MM.1S (cell line): ENCODE data around the gene KRIT1.
A peak's percentile ranks its signal among the peaks of the same experiment; 100 is the strongest.

ENCODE experiments used
- DNase-seq: peaks from one replicate; pipeline ENCODE4 v3.0.0-alpha.2; 2015
- H2AFZ ChIP-seq: fragments of 300-600 bp; sonication (generic); 2 replicates; pipeline ENCODE4 v1.6.0; 2016; ENCODE audit warnings: antibody characterized with exemption, low read length
- H3F3A ChIP-seq: fragments of 300-600 bp; sonication (generic); 2 replicates; pipeline ENCODE4 v1.6.1; 2016; ENCODE audit warnings: mild to moderate bottlenecking, antibody characterized with exemption, low read length, moderate library complexity, mixed read lengths; ENCODE audit not compliant: insufficient read depth
- H3K27ac ChIP-seq: fragments of 300-600 bp; sonication (generic); 2 replicates; pipeline ENCODE4 v1.5.1; 2016; ENCODE audit warnings: mild to moderate bottlenecking, low read length
- H3K27me3 ChIP-seq: fragments of 300-600 bp; sonication (generic); replicated peaks from 2 replicates; pipeline ENCODE4 v1.6.0; 2016; ENCODE audit warnings: low read length; ENCODE audit not compliant: insufficient read depth
- H3K36me3 ChIP-seq: fragments of 300-600 bp; sonication (generic); replicated peaks from 2 replicates; pipeline ENCODE4 v1.6.1; 2016; ENCODE audit warnings: mild to moderate bottlenecking, low read length, mixed read lengths; ENCODE audit not compliant: insufficient read depth
- H3K4me1 ChIP-seq: fragments of 300-600 bp; sonication (generic); 2 replicates; pipeline ENCODE4 v1.6.1; 2016; ENCODE audit warnings: low read length, mixed read lengths
- H3K4me2 ChIP-seq: fragments of 300-600 bp; sonication (generic); 2 replicates; pipeline ENCODE4 v1.6.0; 2016; ENCODE audit warnings: low read depth, low read length
- H3K4me3 ChIP-seq: fragments of 300-600 bp; sonication (generic); 2 replicates; pipeline ENCODE4 v1.5.1; 2016; ENCODE audit warnings: low read length, mixed read lengths
- H3K79me2 ChIP-seq: fragments of 300-600 bp; sonication (generic); 2 replicates; pipeline ENCODE4 v1.6.1; 2016; ENCODE audit warnings: mixed run types, low read length, mixed read lengths
- H3K9ac ChIP-seq: fragments of 300-600 bp; sonication (generic); 2 replicates; pipeline ENCODE4 v1.6.1; 2016; ENCODE audit warnings: low read length, mixed read lengths
- H3K9me2 ChIP-seq: fragments of 300-600 bp; sonication (generic); replicated peaks from 2 replicates; pipeline ENCODE4 v1.6.1; 2016; ENCODE audit warnings: mild to moderate bottlenecking, low read length, mixed read lengths; ENCODE audit not compliant: insufficient read depth
- H3K9me3 ChIP-seq: fragments of 300-600 bp; sonication (generic); replicated peaks from 2 replicates; pipeline ENCODE4 v1.6.1; 2016; ENCODE audit warnings: mild to moderate bottlenecking, low read length, mixed read lengths; ENCODE audit not compliant: insufficient read depth
- H4K20me1 ChIP-seq: fragments of 300-600 bp; sonication (generic); 2 replicates; pipeline ENCODE4 v1.6.1; 2016; ENCODE audit warnings: mild to moderate bottlenecking, low read length, moderate library complexity, mixed read lengths; ENCODE audit not compliant: insufficient read depth
- EZH2 ChIP-seq: fragments of 300-600 bp; sonication (generic); optimal IDR thresholded peaks from 2 replicates; pipeline ENCODE3; 2017; ENCODE audit warnings: low read depth, mild to moderate bottlenecking, antibody characterized with exemption, low read length, mixed read lengths
- EZH2phosphoT487 ChIP-seq: fragments of 300-600 bp; sonication (generic); IDR thresholded peaks from 2 replicates; pipeline ENCODE4 v1.6.1; 2018; ENCODE audit warnings: antibody characterized with exemption, low read length
- TF ChIP-seq, protein P1 (sequence below): fragments of 300-600 bp; sonication (generic); IDR thresholded peaks from 2 replicates; pipeline ENCODE4 v1.5.1; 2016; ENCODE audit warnings: antibody characterized with exemption, low read length, mixed read lengths

The KRIT1 gene

GRCh38 chr7:92251181-92251580 lies 5.5 kb upstream of the KRIT1 start:
- Histone ChIP-seq H3K9ac (no peak overlapping the region), H2AFZ (no peak overlapping the region), H3K9me3 (no peaks in the 10 kb centered on the region), H3K36me3 (no peaks in the 10 kb centered on the region), H3K27me3 (no peaks in the 10 kb centered on the region), H3K79me2 (peaks cover 93% of the 10 kb centered on the region), H3K4me3 (no peak overlapping the region), H3K4me1 (no peaks in the 10 kb centered on the region; the same call in 1 of the 2 replicates), H3K4me2 (no peak overlapping the region), H3K9me2 (no peaks in the 10 kb centered on the region), H3K27ac (no peak overlapping the region), H4K20me1 (no peaks in the 10 kb centered on the region), H3F3A (peaks cover 16% of the 10 kb centered on the region)
- no peak for TF ChIP-seq EZH2
- no peak for TF ChIP-seq EZH2phosphoT487
- TF ChIP-seq, protein P1, sequence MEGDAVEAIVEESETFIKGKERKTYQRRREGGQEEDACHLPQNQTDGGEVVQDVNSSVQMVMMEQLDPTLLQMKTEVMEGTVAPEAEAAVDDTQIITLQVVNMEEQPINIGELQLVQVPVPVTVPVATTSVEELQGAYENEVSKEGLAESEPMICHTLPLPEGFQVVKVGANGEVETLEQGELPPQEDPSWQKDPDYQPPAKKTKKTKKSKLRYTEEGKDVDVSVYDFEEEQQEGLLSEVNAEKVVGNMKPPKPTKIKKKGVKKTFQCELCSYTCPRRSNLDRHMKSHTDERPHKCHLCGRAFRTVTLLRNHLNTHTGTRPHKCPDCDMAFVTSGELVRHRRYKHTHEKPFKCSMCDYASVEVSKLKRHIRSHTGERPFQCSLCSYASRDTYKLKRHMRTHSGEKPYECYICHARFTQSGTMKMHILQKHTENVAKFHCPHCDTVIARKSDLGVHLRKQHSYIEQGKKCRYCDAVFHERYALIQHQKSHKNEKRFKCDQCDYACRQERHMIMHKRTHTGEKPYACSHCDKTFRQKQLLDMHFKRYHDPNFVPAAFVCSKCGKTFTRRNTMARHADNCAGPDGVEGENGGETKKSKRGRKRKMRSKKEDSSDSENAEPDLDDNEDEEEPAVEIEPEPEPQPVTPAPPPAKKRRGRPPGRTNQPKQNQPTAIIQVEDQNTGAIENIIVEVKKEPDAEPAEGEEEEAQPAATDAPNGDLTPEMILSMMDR: no peak
- no peak for DNase-seq

- H3K4me2 ChIP-seq: no peak overlapping the region
- no peak for TF ChIP-seq EZH2phosphoT487
- H3K27me3 ChIP-seq: no peaks in the 10 kb centered on the region
- H3K79me2 ChIP-seq: peaks cover 87% of the 10 kb centered on the region
- no peak for DNase-seq
- no peak overlapping the region for H3K27ac ChIP-seq
- no peak overlapping the region for H3K9ac ChIP-seq
- H3K4me3 ChIP-seq: no peak overlapping the region
- no peaks in the 10 kb centered on the region for H4K20me1 ChIP-seq
- H3K9me3 ChIP-seq: no peaks in the 10 kb centered on the region
- no peaks in the 10 kb centered on the region for H3K36me3 ChIP-seq
- no peak overlapping the region for H2AFZ ChIP-seq
- H3K9me2 ChIP-seq: no peaks in the 10 kb centered on the region
- H3F3A ChIP-seq: peaks cover 16% of the 10 kb centered on the region
- no peaks in the 10 kb centered on the region; the same call in 1 of the 2 replicates for H3K4me1 ChIP-seq
Measured at GRCh38 chr7:92250603-92251002, 4.9 kb upstream of the KRIT1 start.

DNA sequence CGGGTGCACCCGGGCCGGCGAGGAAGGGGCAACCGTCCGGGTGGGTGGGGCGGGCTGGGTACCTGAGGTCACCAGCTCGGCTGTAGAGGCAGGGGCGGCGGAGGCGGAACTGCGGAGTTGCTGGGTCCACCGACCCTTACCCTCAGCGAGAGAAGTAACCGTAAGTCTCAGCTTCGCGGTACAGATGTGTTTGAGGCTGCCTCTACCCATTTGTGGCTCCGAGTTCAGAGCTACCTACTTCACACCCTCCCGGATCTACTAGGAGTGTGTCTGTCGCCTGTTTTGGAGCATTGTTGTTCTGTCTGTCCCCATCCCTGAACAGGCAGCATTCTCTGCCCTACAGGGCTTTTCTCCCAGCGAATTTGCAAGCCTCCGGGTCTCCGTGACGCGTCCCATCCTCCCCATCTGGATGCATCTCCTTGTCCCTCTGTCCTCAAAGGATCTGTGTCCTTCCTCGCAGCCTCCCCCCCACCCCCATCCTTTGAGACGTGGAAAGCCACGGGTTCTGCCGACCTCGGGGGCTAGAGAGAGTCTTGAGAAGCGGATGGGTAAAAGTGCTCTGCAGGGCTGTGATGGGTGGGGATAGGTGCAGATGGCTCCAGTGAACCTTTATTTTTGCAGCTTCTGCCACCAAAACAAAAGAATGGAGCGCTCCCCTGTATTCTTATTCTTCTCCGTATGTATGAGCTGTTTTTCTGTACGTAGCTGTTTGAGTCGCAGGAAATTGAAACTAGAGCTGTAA lies 817 bp upstream of the KRIT1 start:
- Histone ChIP-seq H4K20me1 (no peaks in the 10 kb centered on the region), H3K9me3 (no peaks in the 10 kb centered on the region), H3K79me2 (peaks cover 83% of the 10 kb centered on the region), H3K36me3 (peaks cover 3% of the 10 kb centered on the region; the same call in 1 of the 2 replicates), H3K27me3 (no peaks in the 10 kb centered on the region), H2AFZ (peak overlapping the region; percentile 73), H3K9me2 (no peaks in the 10 kb centered on the region), H3K4me1 (peaks cover 9% of the 10 kb centered on the region), H3K4me2 (peak overlapping the region; percentile 95), H3K9ac (peak overlapping the region; percentile 74), H3K4me3 (peak overlapping the region; percentile 76), H3F3A (peaks cover 27% of the 10 kb centered on the region), H3K27ac (peak overlapping the region; percentile 77; the same call in 1 of the 2 replicates)
- peak; percentile 28 for DNase-seq
- no peak for TF ChIP-seq EZH2
- TF ChIP-seq, protein P1: no peak
- no peak for TF ChIP-seq EZH2phosphoT487
